Measurements from ENCODE around the gene TNRC6A.
A peak's percentile ranks its signal among the peaks of the same experiment; 100 is the strongest.
"Not testable (repeated sequence)": the region's sequence is repeated elsewhere in the genome, so short reads cannot be mapped to it uniquely, and the experiment has no call there.

Gene TNRC6A

DNA sequence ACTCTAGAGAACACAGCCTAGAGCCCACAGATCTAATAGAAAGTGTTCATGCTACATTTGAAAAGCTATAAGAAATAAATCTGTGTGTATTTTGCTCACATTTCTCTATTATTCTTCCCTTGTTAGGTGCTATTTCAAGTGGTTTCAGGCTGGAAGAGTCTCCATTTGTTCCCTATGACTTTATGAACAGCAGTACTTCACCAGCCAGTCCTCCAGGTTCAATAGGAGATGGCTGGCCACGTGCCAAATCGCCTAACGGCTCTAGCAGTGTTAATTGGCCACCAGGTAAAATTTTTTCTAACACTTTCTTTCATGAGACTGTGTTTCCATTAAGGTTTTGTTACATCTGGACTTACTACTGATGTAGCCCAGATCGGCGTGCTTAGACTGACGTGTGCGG is 85.6 kb downstream of the TNRC6A start:
- no peak for DNase-seq (ENCODE audit: low read depth, low spot score)

DNA sequence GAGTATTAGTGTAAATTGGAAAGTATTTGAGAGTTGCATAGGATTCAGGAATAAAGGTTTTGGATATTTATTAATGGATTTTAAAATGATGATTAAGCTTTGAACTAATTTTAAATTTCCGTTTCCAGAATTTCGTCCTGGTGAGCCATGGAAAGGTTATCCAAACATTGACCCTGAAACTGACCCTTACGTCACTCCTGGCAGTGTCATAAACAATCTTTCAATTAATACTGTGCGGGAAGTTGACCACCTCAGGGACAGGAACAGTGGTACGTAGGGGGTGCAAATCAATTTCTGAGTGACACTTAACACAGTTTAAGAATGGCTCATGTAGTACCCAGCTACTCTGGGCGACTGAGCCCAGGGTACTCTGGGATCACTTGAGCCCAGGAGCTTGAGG is 87.2 kb downstream of the TNRC6A start:
- DNase-seq (ENCODE audit: low read depth, low spot score), result no peak

DNA sequence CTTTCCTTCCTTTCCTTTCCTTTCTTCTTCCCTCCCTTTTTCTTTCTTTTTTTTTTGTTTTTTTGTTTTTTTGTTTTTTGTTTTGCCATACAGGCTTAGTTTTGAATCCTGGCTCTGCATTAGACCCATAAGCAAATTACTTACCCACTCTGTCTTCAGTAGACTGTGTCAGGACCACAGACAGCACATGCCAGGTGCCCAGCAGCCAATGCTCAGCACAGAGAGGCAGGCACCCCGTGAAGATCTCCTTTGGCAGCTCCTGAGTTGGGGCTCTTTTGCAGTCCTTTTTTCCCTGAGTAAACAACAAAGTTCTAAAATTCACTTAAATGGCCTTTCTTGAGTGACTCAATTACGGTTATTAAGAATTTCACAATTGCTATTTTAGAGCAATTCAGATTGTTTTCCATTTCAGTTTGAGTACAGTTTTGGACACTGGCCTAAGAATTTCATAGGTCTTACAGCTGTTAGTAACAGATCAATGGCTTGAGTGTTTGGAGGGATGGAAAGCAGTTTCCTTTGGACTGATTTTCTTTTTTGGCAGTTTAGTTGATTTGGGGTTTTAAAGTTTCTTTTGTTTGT is 90.1 kb downstream of the TNRC6A start:
- peak; percentile 23 for DNase-seq (ENCODE audit: low read depth, low spot score)

DNA sequence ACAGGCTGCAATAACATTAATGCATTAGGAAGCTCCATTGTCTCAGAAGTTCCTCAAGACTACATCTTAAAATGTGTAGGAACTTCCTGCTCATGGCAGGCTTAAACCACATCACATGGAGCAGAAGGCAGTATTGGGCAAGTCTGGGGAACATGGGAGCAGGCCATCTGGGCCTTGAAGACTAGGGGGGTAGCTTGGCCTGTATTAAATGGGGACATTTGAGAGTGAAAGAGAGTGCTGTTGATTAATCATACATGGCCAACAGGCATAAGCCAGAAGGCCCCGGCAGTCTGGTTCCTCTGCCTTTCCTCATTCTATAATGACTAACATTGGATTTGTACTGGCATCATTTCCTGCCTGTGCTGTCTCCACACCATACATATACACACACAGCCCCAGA is 91.1 kb downstream of the TNRC6A start:
- DNase-seq (ENCODE audit: low read depth, low spot score), result no peak

DNA sequence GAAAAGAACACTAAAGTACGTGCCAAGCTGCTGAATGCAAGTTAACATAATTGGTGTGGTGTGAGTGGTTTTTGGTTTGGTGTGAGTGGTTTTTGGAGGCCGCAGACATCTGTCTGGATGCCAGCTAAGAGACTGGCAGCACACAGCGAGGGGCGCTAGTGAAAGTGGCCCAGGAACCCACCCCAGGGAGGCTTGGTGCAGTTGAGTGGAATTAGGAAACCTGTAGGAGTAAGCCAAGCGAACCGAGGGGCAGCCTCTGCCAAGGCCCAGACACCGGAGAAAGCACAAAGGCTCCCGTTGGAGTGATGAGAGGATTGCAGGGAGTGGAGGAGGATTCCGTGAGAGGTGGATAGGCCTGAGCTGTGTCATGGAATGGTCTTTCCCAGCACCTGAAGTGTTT is 91.7 kb downstream of the TNRC6A start:
- peak; percentile 65 for DNase-seq (ENCODE audit: low read depth, low spot score)

DNA sequence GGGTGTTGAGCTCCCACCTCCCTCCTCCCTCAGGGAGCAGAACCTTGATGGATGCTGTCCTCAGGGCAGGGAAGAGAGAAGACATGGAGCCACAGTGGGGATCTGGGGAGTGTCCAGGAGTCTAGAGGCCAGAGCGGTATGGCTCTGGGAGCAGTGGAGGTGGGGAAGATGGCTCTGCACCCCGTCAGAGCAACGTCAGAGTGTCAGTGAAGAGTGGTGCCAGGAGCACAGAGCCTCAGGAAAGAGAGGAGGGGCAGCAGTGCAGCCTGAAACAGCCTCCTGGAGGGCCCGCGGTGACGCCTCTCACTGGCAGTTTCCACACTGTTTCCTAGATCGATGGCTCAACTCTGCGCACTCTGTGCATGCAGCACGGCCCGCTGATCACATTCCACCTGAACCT is 93.1 kb downstream of the TNRC6A start:
- no peak for DNase-seq (ENCODE audit: low read depth, low spot score)

DNA sequence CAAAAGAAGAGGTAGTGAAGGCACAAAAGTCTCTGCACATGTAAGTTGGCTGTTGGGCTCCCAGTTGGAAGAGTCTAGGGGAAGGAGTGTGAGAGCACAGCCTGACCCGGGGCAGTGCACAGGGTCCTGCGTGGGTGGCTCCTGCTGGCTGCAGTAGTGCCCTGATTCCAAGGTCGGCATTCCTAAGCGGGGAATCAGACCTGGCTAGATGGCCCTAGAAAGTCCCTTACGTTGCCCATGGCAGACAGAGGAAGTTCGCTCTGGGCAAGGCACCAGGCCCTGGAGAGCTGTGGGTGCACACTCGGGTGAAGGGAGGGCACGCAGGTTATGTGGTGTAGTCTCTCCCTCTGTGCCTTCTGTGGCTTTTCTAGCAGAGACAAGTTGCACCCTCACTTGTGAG is 93.5 kb downstream of the TNRC6A start:
- DNase-seq (ENCODE audit: low read depth, low spot score), result no peak

DNA sequence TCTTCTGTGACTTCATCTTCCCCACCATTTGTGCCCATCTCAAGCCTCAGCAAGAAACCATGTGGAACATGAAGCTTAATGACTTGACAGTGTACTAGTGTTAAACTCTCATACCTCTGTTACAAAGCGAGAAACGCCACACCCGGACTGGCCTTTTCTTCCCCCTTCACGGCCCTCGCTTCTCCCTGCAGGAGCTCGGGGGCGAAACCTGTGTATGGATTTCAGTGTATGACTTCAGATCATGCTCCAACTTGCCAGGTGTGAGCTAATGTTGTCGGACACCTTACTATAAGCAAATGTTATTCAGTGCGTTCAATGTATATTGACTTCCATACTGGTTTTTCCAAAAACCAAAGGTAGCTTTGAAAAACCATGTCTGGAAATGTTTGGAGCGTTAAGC is 96.2 kb downstream of the TNRC6A start:
- DNase-seq (ENCODE audit: low read depth, low spot score), result no peak

DNA sequence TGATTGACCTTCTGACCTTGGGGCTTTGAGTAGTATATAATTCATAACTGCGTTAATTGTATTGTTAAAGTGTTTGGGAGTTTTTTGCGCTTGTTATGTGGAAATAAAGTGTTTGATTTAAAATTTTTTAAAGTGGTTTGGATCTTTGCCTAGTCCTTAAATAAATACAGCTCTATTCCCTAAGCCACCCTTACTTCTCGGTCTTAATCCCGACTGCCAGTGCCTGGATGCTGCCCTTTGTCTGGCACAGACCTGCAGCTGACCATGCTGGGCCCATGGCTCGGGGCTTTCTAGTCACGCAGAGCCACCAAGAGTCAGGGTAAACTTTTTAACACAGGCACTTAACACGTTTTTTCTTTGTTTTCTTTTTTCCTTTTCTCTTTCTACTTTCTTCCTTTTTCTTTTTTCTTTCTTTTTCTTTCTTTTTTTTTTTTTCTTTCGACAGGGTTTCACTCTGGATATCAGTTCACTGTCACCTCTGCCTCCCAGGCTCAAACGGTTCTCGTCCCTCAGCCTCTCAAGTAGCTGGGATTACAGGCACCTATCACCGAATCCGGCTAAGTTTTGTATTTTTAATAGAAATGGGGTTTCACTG is 96.7 kb downstream of the TNRC6A start:
- DNase-seq (ENCODE audit: low read depth, low spot score), result no peak

DNA sequence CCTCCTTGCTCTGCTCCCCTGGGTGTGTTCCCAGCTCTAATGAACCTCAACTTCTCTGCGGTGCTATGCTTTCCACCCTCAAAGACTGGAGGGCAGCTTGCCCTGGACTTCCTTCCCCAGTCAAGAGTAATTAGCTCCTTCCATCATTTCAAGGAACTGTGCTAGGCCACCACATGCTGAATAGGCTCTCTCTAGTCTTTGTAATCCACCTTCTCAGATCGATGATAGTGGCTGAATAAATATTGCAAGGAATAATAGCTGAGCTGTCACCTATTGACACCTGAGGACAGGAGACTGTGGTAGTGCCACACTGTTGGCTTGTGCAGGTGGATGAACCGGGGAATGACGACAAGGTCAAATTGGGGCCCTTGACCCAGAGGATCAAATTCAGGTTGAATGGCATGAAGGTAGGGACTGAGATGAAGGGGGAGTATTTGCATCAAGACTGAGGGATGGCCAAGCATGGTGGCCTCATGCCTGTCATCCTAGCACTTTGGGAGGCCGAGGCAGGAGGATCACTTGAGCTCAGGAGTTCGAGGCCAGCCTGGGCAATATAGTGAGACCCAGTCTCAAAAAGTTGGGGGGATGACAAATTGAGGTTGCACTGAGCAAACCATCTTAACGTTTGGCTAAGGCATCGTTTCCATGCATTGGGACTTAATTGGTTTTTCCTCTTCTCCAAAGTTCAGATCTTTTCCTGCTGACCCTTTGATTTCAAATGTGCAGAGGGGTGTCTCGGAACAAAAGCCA is 97.5 kb downstream of the TNRC6A start:
- DNase-seq (ENCODE audit: low read depth, low spot score), result no peak

DNA sequence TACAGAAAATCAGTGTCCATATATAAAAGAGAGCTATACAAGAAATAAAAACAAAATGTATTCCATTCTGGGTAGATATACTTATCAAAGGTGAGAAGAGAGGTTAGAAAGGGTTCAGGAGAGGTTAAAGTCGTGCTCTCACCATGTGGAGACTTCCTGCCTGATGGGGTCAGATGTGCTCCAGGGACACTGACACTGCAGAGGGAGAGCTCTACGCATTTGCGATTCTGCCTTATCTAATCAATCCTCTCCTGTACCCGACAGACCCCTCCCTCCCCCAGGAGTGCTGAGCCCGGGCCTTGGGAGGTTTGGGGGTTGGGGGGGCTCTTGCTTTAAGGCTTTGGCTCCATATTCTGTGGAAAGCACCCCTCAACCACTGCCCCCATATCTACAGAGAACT is 99.7 kb downstream of the TNRC6A start:
- no peak for DNase-seq (ENCODE audit: low read depth, low spot score)

DNA sequence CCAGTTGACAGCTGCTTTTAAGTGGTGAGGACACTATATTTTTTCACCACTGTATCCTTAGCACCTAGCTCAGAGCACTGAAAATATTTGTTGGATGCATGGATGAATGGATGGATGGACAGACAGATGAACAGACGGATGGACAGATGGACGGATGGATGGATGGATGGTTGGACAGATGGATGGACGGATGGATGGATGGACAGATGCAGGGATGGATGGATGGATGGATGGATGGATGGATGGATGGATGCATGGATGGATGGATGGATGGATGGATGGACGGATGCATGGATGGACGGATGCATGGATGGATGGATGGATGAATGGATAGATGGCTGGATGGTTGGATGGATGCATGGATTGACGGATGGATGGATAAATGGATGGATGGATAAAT is 103.9 kb downstream of the TNRC6A start:
- DNase-seq (ENCODE audit: low read depth, low spot score), result no peak

DNA sequence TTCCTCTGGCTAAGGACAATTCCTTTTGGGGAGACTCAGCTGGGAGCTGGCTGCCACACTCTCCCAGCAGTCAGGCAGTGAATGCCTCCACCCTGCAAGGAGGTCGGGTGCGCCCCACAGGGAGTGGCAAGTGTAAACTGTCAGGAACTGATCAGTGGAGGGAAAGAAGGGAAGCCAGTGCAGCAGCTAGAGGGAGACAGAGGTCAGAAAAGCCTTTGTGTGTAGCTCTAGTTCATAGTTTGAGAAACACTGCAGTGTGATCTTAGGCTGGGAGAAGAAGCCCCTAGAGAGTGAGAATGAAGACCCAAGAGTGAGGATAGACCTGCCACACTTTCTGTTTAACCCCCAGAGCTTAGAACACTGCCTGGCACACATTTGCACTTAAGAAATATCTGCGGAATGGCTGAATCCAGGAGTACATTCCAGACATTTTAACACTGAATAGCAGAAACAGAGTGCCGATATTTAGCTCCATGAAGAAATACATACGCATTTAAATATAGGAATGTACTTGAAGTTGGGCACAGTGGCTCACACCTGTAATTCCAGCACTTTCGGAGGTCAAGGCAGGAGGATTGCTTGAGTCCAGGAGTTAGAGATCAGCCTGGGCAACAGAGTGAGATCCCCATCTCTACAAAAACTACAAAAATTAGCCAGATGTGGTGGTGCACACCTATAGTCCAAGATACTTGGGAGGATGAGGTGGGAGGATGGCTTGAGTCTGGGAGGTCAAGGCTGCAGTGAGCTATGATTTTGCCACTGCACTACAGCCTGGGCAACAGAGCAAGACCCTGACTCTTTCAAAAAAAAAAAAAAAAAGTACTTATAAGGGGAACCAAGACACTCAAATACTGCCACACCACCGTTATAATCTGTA is 105.2 kb downstream of the TNRC6A start:
- DNase-seq (ENCODE audit: low read depth, low spot score), result peak; percentile 46

DNA sequence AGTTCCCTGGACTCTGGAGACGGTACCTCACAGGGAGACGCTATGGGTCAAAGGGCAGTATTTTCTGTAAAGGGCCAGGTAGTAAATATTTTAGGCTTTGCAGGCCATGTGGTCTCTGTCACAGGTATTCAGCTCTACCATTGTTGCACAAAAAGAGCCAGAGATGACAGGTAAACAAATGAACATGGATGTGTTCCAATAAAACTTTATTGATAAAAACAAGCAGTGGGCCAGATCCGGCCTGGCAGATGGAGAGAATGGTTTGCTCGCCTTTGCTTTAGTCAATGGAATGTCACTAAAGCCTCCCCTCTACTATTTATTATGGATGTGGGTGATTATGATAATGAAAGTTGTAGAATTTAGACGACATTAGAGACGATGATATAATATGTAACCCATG is 107.4 kb downstream of the TNRC6A start:
- DNase-seq (ENCODE audit: low read depth, low spot score), result no peak

DNA sequence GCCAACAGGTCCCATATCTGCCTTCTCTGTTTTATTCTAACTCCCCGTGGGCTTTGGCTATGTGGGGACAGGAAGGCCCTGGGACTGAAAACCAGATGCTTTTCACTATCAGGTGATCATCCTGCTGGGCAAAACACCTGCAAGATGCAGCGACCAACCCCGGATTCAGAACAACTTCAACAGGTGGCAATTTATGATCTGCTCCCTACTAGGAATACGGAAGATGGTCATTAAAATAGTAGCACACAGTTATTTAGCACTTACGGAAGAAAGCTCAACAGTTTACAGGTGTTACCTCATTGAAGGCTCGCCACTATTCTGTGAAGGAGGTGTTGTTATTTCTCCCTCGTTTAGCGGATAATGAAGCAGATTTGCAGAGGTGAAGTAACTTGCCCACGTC is 108.5 kb downstream of the TNRC6A start:
- DNase-seq (ENCODE audit: low read depth, low spot score), result no peak

DNA sequence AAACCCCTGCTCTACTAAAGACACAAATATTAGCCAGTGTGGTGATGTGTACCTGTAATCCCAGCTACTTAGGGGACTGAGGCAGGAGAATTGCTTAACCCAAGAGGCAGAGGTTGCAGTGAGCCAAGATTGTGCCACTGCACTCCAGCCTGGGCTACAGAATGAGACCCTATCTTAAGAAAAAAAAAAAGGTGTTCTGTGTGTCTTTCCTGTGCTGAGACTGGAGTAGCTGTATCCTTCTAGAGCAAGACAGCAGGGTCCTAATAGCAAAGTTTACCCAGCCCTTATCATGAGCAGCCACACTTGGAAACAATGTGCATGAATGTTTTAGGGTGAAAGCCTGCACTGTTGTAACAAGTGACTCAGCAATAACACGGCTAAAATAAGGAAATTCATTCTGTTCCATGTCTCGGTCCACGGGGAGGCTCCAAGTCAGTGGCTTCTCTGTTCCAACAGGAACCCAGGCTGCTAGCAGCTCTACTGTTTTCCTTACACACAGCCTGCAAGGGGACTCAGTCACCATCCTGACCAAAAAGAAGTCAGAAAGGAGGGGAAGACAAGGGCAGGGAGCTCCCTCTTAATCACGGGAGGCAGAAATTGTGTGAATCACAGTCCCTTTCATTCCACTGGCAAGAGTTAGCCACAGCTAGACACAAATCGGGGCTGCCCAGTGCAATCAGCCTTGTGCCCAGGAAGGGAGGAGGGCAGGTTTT is 109.3 kb downstream of the TNRC6A start:
- DNase-seq (ENCODE audit: low read depth, low spot score), result peak; percentile 73

DNA sequence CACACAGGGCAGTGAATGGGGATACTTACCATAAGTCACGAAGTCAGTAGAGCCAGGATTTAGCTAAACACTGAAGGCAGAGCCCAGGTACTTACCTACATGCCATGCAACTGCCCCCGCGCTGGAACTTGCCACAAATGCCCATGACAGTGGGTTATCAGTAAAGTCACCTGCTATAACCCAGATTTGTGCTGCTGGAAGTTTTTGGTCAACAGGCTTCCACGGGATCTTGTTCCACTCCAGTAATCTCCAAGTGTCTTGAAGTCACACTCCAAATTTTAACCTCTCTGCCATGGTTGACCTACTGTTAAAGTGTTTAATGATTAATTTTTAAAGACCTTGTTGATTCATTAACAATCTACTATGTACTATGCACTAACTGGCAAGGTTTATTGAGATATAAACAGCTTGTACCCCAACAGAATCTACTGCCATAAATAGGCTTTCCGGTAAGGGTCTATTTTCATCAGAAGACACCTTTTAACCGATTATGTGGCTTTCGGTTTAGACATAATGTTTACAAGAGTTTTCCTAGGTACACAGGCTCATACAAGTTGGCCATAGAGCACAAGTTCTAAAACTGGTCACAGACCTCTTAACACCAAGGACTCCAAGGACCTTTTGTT is 110.0 kb downstream of the TNRC6A start:
- no peak for DNase-seq (ENCODE audit: low read depth, low spot score)

DNA sequence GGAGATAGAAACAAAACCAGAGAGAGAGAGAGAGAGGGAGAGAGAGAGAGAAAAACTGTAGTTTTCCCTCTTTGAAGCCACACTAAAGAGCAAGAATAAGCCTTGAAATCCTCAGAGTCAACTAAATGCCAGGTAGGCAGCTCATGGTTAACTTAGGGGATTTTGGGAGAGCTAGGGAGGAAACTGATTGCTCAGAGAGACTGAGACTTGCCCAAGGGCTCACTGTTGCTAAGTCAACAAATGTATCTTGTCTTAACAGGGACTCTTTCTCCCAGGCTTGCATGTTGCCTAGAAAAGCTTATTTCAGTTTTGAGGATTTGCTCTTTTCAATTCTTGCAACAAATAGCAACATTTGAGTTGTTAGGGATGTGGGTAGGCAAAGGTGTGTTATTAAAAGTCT is 111.8 kb downstream of the TNRC6A start:
- no peak for DNase-seq (ENCODE audit: low read depth, low spot score)

DNA sequence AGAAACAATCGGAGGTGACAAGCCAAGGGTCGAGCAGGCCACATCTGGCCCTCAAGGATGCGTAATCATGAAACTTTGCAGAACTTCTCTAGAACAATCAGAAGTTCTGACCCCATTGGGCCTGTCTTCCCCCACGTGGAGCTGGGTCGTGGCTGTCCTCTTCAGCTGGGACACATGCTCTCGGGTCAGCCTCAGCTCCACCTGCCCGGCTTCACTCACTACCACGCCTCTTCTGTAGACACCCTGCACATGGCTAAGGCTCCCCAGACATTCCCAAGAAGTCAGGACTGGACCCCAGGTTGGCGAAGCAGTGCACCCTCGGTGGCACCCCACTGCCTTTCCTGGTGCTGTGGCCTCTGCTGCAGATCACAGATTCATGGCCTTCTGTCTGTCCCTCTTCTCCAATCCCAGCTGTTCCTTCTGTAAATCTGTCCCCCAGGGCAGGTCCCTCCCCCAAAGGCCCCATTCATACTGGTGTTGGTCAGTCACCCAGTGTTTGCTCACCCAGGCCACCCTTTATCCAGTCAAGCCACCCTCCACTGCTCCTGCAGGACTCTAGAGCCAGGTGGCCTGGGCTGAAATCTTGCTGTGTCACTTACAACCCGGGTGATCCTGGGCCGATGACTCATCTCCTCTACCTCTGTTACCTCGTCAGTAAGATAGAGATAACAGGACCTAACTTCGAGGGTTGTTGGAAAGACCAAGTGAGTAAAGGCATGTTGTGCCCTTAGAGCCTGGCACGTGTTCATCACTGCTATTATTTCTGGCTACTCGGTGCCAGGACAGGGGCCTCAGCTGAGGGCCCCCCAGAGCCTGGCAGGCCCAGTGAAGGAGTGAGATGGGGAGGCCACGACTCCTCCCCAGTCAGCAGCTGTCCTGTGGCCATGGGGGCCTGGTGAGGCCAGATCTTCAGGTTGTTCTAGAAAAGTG is 114.9 kb downstream of the TNRC6A start:
- DNase-seq (ENCODE audit: low read depth, low spot score), result no peak

DNA sequence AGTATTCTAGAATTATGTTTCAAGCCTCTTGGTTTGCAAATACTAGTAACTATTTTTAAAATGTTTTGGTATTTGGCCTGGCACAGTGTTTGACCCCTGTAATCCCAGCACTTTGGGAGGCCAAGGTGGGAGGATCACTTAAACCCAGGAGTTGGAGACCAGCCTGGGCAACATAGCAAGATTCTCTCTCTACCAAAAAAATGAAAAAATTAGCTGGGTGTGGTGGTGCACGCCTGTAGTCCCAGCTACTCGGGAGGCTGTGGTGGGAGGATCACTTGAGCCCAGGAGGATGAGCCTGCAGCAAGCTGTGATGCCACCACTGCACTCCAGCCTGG is 115.5 kb downstream of the TNRC6A start:
- DNase-seq (ENCODE audit: low read depth, low spot score), result not testable (repeated sequence)

Data from astrocyte of the hippocampus (primary cell).